Hematopoietic multipotent progenitor cell treated with erythropoietin and hydrocortisone succinate and interleukin-3 and kit ligand, for 17 days (in vitro differentiated cells): ENCODE data around the gene ATF6B.

Source experiments
- DNase-seq: peaks from one replicate; pipeline ENCODE4 v3.0.0-alpha.2; 2015; ENCODE audit warnings: low spot score

The ATF6B gene

DNA sequence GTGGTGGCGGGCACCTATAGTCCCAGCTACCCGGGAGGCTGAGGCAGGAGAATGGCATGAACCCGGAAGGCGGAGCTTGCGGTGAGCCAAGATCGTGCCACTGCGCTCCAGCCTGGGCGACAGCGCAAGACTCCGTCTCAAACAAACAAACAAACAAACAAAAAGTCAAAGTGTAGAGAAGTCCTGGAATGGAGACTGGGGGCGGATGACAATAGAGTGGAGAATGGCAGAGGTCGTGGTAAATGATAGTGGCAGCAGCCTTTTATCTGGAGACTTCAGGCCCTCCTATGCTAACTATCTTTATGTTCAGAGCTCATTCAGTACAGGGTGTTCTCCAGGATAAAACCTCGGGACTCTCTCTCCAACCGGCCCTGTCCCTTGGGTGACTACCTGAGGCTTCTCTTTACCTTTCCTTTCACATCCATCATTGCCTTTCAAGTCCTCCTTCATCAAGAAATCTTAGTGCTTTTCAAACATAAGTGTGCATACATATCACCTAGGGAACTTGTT, 3.4 kb upstream of the ATF6B start:
- DNase-seq: peak; percentile 59

- DNase-seq: peak; percentile 36
Measured at GRCh38 chr6:32129297-32130088, 1.4 kb upstream of the ATF6B start.

GRCh38 chr6:32128751-32129296, 778 bp upstream of the ATF6B start:
- DNase-seq: no peak

- no peak for DNase-seq
Measured at GRCh38 chr6:32127409-32127716, 683 bp downstream of the ATF6B start.

GRCh38 chr6:32126880-32127279, 1.2 kb downstream of the ATF6B start:
- peak; percentile 38 for DNase-seq

DNA sequence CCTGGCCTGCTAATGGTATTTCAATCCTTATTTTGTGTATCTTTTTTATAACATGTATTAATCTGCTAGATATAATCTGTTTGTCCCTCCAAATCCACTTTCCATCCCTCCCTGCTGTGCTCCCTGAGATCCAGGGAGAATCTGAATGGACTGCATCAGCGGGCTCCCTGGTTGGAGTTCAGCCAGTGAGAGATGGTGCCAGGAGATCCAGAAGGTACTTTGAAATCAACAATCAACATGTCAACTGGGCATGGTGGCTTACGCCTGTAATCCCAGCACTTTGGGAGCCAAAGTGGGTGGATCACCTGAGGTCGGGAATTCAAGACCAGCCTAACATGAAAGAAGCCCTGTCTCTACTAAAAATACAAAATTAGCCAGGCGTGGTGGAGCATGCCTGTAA, 4.4 kb downstream of the ATF6B start:
- no peak for DNase-seq

DNA sequence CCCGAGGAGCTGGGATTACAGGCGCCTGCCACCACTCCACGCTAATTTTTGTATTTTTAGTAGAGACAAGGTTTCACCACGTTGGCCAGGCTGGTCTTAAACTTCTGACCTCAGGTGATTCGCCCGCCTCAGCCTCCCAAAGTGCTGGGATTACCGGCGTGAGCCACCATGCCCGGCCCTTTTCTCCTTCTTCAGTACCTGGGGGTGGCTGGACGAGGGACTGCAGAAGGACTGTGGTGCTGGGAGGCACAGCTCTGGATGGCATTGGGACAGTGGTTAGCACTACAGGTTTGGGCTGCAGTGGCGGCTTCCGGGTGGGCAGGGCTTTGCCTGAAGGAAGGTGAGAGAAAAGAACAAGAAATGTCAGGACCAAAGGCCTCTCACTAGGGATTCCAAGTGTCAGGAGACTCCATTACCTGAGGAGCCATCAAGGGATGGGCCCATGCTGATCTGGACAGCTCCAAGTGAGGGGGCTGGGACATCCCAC, 7.4 kb downstream of the ATF6B start:
- DNase-seq: no peak

DNA sequence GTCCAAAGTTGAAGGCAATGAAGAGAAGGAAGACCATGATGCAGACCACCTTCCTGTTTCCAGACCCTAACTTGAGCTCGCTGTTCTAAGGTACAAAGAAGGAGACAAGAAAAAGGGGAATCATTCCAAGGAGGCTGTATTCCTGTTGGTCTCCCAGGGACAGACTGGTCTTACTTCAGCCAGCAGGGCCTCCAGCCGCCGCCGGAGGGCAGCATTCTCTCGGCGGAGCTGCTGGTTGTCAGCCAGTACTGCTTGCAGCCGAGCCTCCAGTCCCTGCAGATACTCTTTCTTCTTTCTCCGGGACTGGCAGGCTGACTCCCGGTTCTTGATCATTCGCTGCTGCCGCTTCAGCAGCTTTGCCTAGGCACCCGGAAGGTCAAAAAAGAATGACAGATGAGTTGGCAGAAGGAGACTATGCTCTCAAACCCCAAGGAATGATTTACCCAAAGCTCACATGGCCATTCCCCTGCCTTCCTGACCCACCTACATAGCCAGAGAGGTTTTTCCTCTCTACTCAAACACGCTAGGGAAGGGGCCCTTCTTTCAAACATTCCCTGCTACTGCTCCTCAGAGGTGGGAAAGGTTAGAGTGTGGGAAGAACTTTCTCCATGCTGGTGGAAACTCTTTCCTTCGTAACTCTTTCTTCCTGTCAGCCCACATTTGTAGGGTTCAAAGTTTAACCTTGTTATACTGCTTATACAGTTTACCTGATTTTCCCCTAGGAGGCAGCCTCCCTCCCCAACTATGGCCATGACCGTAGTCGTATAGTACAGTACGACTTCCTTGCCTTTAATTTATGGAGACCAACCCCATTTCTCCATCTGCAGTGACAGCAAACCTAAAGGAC, 9.0 kb downstream of the ATF6B start:
- peak; percentile 88 for DNase-seq

- no peak for DNase-seq
Measured at GRCh38 chr6:32117461-32117860, 10.6 kb downstream of the ATF6B start.

GRCh38 chr6:32116674-32117073, 11.4 kb downstream of the ATF6B start:
- peak; percentile 56 for DNase-seq

DNA sequence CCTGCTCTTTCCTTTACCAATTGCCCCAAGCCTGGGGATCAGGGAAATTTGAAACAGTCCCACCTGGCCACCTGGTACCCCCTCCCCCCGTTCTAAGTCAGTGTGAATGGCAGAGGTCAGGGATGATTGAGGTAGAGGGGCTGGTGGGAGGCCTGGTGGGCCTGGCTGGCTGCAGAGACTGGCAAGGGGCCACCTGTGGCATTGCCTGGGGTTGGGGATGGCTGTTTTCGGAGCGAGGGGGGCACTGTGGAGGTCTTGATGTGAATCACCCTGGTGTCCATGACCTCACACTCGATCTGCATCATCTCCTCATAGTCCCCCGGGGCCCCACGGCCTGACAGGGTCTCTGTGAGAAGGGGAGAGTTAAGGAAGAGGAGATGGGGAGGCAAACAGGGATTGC, 12.4 kb downstream of the ATF6B start:
- DNase-seq: no peak

DNA sequence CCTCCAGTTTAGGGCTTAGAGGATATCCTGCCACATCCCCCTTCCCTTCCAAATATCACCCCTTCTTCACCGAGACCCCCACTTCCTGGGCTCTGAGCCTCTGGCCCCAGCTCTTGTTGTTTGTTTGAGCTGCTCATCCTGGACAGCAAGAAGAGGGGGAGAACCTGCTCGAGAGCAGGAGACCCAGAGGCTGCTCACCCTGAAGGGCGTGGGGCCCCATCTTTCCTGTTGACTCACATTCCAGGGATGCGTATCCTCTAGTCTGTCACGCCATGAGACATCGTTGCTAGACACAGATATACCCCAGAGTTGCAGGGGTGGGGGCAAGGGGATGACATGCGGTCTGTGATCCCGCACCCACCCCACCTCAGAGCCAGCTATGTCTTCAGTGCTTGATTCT, 13.2 kb downstream of the ATF6B start:
- DNase-seq: no peak

GRCh38 chr6:32113386-32114352, 14.4 kb downstream of the ATF6B start:
- no peak for DNase-seq

DNA sequence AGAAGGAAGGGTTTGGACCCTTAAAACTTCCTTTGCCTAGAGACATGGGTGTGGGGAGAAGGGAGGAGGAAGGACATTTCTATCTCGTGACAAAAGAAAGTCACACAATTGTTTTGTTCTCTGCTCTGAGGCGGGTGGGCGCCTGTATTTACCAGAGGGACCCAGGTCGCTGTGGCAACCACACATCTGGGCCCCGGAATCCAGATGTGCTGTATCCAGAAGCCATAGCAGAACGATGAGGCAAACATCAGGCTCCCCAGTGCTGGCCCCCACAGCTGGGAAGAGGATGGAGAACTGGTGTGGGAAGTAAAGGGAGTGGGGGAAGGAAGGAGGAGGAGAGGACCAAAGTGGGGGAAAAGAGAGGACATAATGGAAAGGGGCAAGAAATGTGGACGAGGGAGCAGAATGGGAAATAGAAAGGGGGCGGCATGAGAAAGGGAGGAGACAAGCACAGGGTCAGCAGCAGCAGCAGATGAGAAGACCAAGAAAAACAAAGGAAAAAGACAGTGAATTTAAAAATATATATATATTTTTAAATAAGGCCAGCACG, 15.5 kb downstream of the ATF6B start:
- no peak for DNase-seq

- DNase-seq: no peak
Measured at GRCh38 chr6:32111424-32112066, 16.5 kb downstream of the ATF6B start.

DNA sequence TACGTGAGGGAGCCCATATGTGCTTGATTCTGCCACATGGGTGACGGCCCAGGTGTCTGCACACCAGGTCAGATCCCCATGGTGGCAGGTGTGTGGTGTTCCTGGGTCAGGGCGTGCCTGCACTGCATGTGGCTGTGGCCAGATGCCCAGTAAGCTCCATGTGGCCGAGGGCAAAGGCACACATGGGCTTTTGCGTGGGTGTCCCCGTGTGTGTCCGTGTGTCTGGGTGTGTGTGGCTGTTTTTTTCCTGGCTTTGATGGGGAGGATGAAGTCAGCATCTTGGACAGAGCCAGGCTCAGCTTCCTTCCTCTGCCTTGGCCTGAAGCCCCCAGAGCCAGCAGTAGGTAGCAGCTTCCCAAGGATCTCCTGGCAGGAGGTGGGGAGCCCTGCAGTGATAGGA, 17.4 kb downstream of the ATF6B start:
- DNase-seq: no peak

GRCh38 chr6:32109765-32110160, 18.3 kb downstream of the ATF6B start:
- no peak for DNase-seq

- peak; percentile 59 for DNase-seq
Measured at GRCh38 chr6:32109114-32109764, 18.8 kb downstream of the ATF6B start, which contains the start of gene TNXB. TSS of gene TNXB (minus strand) at chr6:32109338. CDS start at chr6:32098198, 11,140 bp downstream.

- no peak for DNase-seq
Measured at GRCh38 chr6:32108727-32109113, 19.3 kb downstream of the ATF6B start.

- peak; percentile 65 for DNase-seq
Measured at GRCh38 chr6:32108094-32108627, 19.9 kb downstream of the ATF6B start.
